GM13976 (cell line): ENCODE measurements around the gene CLRN3.

ENCODE experiments used
- DNase-seq: peaks from one replicate; pipeline ENCODE4 v3.0.0; 2012; ENCODE audit warnings: low spot score
- in situ Hi-C: fragments of 300-500 bp; cut with MboI; formaldehyde crosslinking; loops from one replicate; pipeline ENCODE4 v1.12.0; 2022; ENCODE audit warnings: low sequenced_read_pairs, mixed read lengths, inconsistent platforms; ENCODE audit not compliant: unreplicated experiment
- TF ChIP-seq, protein P1 (sequence below): IDR thresholded peaks from 2 replicates; pipeline ENCODE4 v1.5.1; 2012; ENCODE audit warnings: borderline replicate concordance, mild to moderate bottlenecking; ENCODE audit not compliant: insufficient read depth; ENCODE audit errors: extremely low read depth, missing control alignments, control extremely low read depth

The CLRN3 gene

DNA sequence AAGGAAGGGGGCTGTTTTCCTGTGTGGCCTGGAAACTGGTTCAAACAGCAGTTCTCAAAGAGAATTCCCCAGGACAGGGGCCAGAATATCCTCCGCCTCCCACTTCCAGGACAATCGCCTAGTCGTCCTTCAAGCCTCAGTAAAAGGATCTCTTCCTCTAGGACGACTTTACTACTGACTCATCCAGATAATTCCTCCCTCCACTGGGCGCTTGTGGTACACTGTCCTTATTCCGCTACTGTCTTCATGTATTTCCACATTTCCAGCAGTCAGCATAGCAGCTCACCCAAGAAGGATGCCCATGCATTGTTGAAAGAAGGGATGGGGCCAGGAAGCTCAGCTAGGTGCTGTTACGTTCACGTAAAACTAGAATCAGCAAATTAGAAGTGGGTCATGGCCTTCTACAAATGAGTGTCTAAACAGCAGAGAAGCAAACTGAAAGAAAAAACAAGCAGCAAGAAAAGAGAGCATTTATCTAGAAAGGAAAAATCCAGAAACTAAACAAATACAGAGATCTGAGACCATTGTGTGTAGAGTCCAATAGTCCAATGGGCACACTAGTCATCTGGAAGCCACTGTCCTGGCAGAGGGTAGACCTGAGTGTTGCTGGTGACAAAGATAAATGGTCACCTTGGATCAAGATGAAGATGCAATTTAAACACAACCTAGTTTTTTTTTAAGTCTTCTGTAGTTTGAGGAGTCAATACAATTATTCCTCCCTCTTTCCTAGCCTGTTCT, 26.3 kb downstream of the CLRN3 start:
- no peak for DNase-seq
- in situ Hi-C loops = no loop called here
- TF ChIP-seq, protein P1, sequence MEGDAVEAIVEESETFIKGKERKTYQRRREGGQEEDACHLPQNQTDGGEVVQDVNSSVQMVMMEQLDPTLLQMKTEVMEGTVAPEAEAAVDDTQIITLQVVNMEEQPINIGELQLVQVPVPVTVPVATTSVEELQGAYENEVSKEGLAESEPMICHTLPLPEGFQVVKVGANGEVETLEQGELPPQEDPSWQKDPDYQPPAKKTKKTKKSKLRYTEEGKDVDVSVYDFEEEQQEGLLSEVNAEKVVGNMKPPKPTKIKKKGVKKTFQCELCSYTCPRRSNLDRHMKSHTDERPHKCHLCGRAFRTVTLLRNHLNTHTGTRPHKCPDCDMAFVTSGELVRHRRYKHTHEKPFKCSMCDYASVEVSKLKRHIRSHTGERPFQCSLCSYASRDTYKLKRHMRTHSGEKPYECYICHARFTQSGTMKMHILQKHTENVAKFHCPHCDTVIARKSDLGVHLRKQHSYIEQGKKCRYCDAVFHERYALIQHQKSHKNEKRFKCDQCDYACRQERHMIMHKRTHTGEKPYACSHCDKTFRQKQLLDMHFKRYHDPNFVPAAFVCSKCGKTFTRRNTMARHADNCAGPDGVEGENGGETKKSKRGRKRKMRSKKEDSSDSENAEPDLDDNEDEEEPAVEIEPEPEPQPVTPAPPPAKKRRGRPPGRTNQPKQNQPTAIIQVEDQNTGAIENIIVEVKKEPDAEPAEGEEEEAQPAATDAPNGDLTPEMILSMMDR = no peak

GRCh38 chr10:127863231-127863825, 29.4 kb downstream of the CLRN3 start:
- in situ Hi-C loops = no loop called here
- no peak for DNase-seq
- TF ChIP-seq, protein P1 = no peak

- TF ChIP-seq, protein P1 = no peak
- in situ Hi-C loops = no loop called here
- DNase-seq = no peak
Measured at GRCh38 chr10:127860592-127860991, 32.1 kb downstream of the CLRN3 start.

- TF ChIP-seq, protein P1 = no peak
- in situ Hi-C loops = no loop called here
- DNase-seq = no peak
Measured at GRCh38 chr10:127855976-127856375, 36.8 kb downstream of the CLRN3 start.

GRCh38 chr10:127855591-127855881, 37.2 kb downstream of the CLRN3 start:
- no peak for DNase-seq
- in situ Hi-C loops = no loop called here
- TF ChIP-seq, protein P1 = no peak

GRCh38 chr10:127854769-127855590, 37.8 kb downstream of the CLRN3 start:
- in situ Hi-C loops = no loop called here
- TF ChIP-seq, protein P1 = no peak
- peak; percentile 46 for DNase-seq
